ENCODE data around the gene CPED1.
"Not testable (repeated sequence)": the region's sequence is repeated elsewhere in the genome, so short reads cannot be mapped to it uniquely, and the experiment has no call there.

CPED1 gene

DNA sequence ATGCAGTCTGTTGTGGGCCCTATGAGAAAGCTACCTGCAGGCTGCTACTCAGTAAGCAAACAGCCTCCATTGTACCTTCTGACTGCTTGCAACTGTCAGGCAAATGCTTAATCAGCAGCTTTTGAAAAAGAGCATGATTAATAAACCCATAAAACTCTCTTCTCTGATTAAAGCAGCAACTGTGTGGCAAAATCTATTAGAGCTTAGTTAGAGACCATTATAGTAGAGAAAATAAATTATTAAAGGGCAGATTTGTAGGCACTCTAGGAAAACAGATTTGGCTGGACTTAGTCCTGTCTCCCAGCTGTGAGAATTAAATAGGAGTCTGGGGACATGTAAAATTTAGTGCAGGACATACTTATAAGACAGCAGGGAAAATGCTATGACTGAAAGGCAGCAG, 207.8 kb downstream of the CPED1 start:
- no peak for DNase-seq

- DNase-seq, result no peak
Measured at GRCh38 chr7:121197455-121197854, 208.9 kb downstream of the CPED1 start.

- DNase-seq, result no peak
Measured at GRCh38 chr7:121198502-121198901, 210.0 kb downstream of the CPED1 start.

GRCh38 chr7:121202125-121202524, 213.6 kb downstream of the CPED1 start:
- DNase-seq, result no peak

- no peak for DNase-seq
Measured at GRCh38 chr7:121202834-121203233, 214.3 kb downstream of the CPED1 start.

DNA sequence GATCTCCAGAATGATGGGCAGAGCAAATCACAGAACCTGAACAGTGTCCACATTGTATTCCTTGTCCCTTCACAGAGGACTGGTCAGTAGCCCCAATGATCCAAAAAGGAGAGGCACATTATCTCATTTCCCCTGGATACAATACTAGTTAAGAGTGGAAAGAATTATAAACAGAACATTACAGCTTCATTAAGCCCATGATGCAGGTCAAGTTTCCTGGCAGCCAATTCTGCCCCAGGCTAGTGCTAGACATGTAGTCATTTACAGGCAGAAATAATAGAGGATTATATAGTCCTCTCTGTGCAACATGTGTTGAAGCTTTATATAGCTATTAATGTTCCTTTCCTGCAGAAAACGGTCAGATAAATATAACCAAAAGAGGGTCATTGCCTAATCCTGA, 216.0 kb downstream of the CPED1 start:
- DNase-seq, result no peak

DNA sequence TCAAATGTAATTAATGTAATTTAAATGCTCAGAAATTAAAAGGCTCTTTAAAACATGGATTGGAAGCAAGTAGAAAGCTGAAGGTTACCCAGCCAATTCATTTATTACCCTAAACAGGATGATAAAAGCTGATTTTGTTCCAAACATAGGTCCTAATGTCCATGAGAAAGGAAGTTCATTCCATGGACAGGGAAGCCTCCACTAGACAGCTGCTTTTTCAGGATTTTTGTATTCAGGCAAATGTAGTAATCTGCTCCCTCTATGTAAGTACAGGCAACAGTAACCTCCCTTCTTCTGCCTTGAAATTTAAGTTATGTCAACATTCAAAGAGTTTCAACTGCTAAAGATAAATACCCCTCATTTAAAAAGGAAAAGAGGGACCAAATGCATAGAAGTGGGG, 217.3 kb downstream of the CPED1 start:
- DNase-seq, result no peak

- DNase-seq, result no peak
Measured at GRCh38 chr7:121211253-121211652, 222.7 kb downstream of the CPED1 start.

- DNase-seq, result no peak
Measured at GRCh38 chr7:121212036-121212435, 223.5 kb downstream of the CPED1 start.

DNA sequence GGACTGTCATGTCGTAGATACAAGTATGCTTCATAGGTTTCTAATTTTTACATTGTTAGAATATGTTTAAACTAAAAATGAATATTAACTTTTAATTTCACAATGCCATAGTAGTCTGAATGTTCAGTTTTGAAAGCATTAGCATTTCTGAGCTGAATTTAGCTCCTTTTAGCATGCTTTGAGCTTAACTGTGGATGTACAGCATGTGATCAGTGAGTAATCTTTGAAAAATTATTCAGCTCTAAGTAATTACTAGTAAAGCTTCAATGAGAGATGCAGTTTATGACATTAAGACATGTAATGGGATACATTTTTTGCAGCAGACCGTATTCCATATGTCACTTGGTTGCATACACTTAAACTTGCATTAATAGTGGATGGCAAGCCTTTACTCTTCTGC, 226.1 kb downstream of the CPED1 start:
- no peak for DNase-seq

DNA sequence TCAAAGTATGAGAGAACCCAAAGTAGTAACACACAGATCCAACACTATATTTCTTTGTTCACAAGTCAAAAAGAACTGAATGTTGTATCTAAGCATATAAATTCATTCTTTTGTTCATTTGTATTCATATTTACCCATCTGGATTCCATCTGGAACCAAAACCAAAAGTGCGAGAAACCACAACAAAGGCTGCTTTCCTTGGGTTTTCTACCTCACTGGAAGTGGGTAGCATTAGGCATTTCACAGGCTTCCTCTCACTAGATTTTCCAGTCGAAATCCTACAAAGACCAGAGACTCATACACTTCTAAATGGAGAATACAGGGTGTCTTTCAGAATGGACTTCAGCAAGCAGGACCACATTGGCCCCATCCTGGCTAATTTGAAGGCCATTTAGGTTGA, 230.5 kb downstream of the CPED1 start:
- DNase-seq, result no peak

DNA sequence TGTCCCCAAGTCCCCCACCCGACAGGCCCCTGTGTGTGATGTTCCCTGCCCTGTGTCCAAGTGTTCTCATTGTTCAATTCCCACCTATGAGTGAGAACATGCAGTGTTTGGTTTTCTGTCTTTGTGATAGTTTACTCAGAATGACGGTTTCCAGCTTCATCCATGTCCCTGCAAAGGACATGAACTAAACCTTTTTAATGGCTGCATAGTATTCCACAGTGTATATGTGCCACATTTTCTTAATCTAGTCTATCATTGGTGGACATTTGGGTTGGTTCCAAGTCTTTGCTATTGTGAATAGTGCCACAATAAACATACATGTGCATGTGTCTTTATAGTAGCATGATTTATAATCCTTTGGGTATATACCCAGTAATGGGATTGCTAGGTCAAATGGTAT, 232.6 kb downstream of the CPED1 start:
- not testable (repeated sequence) for DNase-seq

DNA sequence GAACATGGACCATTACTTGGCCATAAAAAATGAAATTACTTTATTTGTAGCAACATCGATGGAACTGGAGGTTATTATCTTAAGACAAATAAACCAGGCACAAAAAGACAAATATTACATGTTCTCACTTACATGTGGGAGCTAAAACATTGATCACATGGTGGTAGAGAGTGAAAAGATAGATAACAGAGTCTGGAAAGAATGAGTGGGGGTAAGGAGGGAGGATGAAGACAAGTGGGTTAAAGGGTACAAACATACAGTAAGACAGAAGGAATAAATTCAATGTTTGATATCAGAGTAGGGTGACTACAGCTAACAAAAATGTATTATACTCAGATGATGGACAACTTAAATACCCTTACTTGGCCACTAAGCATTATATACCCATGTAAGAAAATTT, 240.3 kb downstream of the CPED1 start:
- DNase-seq, result no peak

DNA sequence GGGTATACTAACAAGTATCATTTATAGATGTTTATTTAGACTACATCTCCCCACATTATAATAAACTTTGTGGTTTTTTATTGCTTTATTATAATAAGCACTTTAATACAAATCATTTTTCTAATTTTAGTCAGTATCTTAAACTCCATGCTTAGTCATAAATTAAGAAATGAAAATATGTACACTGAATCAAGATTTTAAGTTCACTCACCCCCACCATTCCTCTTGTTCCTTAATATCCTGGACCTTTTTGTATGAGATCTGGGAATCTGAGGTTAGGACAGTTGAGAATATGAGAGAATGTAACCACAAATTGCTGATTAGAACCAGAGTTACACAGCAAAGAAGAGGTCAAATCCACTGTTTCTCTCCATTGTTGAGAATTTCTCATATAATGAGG, 246.7 kb downstream of the CPED1 start:
- no peak for DNase-seq

- DNase-seq, result no peak
Measured at GRCh38 chr7:121237601-121238000, 249.1 kb downstream of the CPED1 start.

GRCh38 chr7:121244120-121244870, 255.8 kb downstream of the CPED1 start:
- DNase-seq, result no peak

DNA sequence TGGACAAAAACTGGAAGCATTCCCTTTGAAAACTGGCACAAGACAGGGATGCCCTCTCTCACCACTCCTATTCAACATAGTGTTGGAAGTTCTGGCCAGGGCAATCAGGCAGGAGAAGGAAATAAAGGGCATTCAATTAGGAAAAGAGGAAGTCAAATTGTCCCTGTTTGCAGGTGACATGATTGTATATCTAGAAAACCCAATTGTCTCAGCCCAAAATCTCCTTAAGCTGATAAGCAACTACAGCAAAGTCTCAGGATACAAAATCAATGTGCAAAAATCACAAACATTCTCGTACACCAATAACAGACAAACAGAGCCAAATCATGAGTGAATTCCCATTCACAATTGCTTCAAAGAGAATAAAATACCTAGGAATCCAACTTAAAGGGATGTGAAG, 262.9 kb downstream of the CPED1 start:
- DNase-seq, result not testable (repeated sequence)

- DNase-seq, result not testable (repeated sequence)
Measured at GRCh38 chr7:121252523-121253235, 264.2 kb downstream of the CPED1 start.

GRCh38 chr7:121259826-121260225, 271.3 kb downstream of the CPED1 start:
- no peak for DNase-seq

DNA sequence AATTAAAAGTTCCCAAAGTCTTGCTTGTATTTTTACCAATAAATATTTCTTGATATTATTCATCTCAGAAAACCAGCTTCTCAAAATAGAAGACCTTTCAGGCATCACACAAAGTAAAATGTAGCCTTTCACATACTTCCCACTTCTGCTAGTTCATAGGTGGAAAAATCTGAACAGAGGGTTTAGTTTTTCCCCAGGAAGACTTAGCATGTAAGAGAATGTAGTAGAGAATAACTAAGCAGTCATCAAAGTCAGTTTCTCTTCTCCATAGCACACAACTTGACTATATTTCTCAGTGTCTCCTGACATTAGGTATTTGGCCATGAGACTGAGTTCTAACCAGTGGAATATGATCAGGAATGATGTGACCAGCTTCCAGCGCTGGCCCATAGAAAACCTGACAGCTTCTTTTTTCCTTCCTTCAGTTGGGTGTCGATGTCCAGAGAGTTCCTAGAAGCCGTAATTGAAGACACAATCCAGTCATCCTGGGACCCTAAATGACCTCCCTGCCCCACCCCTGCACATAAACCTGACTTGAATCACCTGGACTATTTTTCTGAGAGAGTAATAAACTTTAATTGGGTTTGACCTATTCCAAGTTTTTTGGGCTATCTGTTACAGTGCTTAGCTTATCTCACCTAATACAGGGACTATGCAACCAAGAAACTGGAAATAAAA, 272.8 kb downstream of the CPED1 start:
- no peak for DNase-seq

GRCh38 chr7:121262221-121262620, 273.7 kb downstream of the CPED1 start:
- no peak for DNase-seq

- DNase-seq, result no peak
Measured at GRCh38 chr7:121262969-121263368, 274.5 kb downstream of the CPED1 start.

DNA sequence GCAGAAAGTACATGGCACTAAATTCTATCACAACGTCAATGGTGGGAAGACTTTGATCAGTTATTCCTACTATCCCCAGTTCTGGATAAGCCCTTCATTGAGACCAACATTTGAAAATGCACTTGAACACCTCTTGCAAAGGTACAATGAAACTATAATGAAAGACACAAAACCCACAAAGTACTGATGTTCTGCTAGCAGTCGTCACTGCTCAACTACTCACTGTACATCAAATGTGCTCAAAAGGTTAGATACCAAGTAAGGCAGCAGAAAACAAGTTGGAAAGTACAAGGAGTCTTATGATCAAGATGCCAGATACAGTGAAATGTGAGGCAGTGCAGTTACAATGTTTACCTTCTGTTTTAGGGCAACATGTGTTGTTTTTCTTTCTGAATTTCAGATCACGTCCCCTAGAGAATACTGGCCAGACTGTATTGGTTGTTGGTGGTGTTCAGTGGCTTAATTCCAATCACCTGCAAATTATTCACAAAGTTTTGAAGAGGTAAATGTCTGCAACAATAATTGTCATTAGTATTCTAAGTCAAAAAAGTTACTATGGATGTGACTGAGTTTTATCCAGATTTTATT, 277.9 kb downstream of the CPED1 start:
- no peak for DNase-seq

DNA sequence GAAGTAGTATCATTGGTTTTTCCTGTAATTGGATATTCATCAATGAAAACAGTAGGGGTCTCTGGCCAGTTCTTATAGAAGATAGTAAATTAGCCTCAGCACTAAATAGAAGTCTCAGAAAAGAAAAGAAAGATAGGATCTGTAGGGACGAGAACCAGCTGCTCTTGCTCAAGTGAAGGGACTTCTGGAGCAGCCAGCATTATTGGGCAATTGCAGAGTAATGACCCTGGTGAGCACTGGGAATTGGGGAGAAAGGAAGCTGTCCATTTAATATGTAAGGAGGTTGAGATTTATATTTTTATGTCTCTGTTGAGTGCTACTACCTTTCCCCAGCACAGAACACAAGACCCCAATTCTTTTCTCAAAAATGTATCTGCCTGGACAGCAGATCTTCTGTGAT, 279.1 kb downstream of the CPED1 start:
- DNase-seq, result no peak
